ENCODE results near the gene TMPRSS13. TPM values are rescaled to one million over a fixed set of nuclear protein-coding genes. Genes with fewer than 3 reads are reported as not detected.
"Not testable (repeated sequence)": the region's sequence is repeated elsewhere in the genome, so short reads cannot be mapped to it uniquely, and the experiment has no call there.

The TMPRSS13 gene
- polyA plus RNA-seq: 3.6 TPM
- long read RNA-seq, donor 1: 0 reads
- long read RNA-seq, donor 2: 0 reads
- long read RNA-seq, donor 3: 0 reads
- long read RNA-seq, donor 4: 0 reads
- long read RNA-seq, donor 5: 0 reads
- long read RNA-seq, donor 6: 0 reads
- long read RNA-seq, donor 7: 0 reads
- long read RNA-seq, donor 8: 0 reads
- long read RNA-seq, donor 9: 0 reads
- long read RNA-seq, donor 10: 0 reads
- long read RNA-seq, donor 11: 0 reads

DNA sequence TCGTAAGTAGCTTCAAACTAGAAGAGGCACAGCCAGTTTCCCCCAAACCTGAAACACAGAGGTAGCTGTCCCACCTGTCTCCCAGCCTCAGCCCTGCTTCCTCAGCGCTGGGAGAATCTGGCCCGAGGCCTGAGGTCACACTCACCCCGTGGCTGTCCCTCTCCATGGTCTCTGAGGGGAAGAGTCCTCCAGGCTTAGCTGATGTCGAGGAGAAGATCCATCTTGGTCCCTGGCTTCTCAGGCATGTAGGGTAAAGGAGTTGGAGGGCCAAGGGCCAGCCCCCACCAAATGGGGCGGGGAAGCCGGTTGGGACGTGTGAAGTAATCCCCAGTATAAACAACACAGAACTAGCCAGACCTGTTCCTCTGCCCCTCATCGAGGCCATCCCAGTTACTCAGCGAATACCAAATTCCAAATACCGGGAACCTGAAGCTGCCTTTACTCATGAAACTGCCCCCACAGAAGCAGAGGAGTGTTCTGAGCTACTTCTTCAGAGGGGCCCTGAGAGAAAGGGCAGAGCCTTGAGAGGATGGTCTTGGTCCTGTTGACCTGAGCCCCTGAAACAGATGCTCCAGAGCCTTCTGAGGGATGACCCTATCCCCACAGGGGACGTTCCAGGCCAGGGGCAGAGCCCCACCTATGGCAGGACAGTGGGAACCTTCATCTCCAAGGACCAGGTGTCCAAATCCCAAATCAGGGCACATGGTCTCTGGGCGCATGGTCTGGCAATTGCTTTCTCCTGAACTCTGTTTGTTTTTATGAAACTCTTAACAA, at the start of gene TMPRSS13:
TMPRSS13 (minus strand) TSS at position 261 of the 774 bp plus-strand sequence; CDS start at position 166, 95 bp downstream.
- whole genome bisulfite sequencing (ENCODE audit: insufficient coverage, low lambda C conversion rate): no CpG with 5 or more reads among the region's 13 CpGs
- no peak within 1 kb of the TSS for H3K4me3 ChIP-seq (ENCODE audit: low read length)

DNA sequence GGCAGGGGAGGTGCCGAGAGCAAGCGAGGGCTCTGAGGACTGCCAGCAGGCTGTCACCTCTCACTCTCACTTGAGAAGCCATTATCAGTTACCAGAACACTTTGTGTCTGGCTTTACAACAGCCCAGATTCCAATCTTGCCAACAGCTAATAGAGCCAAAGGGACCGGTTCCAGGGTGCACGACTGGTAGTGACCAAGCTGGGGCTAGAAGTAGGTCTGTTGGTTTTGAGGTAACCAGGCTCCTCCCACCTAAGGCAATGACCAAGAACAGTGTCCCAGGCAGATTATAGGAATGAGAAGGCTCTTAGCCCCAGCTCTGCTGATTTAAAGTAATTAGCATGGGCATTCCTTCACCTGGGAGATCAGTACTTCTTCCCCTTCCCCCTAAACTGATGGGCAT, 49.8 kb upstream of the TMPRSS13 start:
- Histone ChIP-seq H3K4me1 (ENCODE audit: control insufficient read depth, insufficient read depth, low read length) (no peaks in the 10 kb centered on the region), H3K27me3 (ENCODE audit: control insufficient read depth, insufficient read depth, low read length) (no peaks in the 10 kb centered on the region), H3K9me3 (ENCODE audit: control insufficient read depth, low read depth, low read length) (no peaks in the 10 kb centered on the region), H3K36me3 (ENCODE audit: control insufficient read depth, insufficient read depth, low read length) (no peaks in the 10 kb centered on the region), H3K4me3 (ENCODE audit: low read length) (no peak overlapping the region), H3K27ac (ENCODE audit: low read length) (no peak overlapping the region)
- DNase-seq: no peak
- no CpG with 5 or more reads among the region's 4 CpGs for WGBS (ENCODE audit: insufficient coverage, low lambda C conversion rate)

More for the DNA sequence above, at the start of gene TMPRSS13:
- peaks cover 23% of the 10 kb centered on the region for H3K4me1 ChIP-seq (ENCODE audit: control insufficient read depth, insufficient read depth, low read length)
- peak in 1 of 2 donors; percentile 55 for DNase-seq
- no peak within 1 kb of the TSS for H3K27ac ChIP-seq (ENCODE audit: low read length)
- peaks cover 3% of the 10 kb centered on the region for H3K27me3 ChIP-seq (ENCODE audit: control insufficient read depth, insufficient read depth, low read length)
- no peaks in the 10 kb centered on the region for H3K9me3 ChIP-seq (ENCODE audit: control insufficient read depth, low read depth, low read length)
- H3K36me3 ChIP-seq (ENCODE audit: control insufficient read depth, insufficient read depth, low read length): no peaks in the 10 kb centered on the region

DNA sequence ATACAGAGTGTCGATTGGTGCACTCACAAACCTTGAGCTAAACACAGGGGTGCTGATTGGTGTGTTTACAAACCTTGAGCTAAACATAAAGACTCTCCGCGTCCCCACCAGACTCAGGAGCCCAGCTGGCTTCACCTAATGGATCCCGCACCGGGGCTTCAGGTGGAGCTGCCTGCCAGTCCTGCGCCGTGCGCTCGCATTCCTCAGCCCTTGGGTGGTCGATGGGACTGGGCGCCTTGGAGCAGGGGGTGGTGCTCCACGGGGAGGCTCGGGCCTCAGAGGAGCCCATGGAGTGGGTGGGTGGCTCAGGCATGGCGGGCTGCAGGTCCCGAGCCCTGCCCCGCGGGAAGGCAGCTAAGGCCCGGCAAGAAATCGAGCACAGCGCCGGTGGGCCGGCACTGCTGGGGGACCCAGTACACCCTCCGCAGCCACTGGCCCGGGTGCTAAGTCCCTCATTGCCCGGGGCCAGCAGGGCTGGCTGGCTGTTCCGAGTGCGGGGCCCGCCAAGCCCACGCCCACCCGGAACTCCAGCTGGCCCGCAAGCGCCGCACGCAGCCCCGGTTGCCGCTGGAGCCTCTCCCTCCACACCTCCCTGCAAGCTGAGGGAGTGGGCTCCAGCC, 49.2 kb upstream of the TMPRSS13 start:
- H3K27ac ChIP-seq (ENCODE audit: low read length); H3K4me1 ChIP-seq (ENCODE audit: control insufficient read depth, insufficient read depth, low read length); H3K4me3 ChIP-seq (ENCODE audit: low read length); H3K9me3 ChIP-seq (ENCODE audit: control insufficient read depth, low read depth, low read length); DNase-seq; H3K36me3 ChIP-seq (ENCODE audit: control insufficient read depth, insufficient read depth, low read length); H3K27me3 ChIP-seq (ENCODE audit: control insufficient read depth, insufficient read depth, low read length): not testable (repeated sequence)
- WGBS (ENCODE audit: insufficient coverage, low lambda C conversion rate): no CpG with 5 or more reads among the region's 36 CpGs

DNA sequence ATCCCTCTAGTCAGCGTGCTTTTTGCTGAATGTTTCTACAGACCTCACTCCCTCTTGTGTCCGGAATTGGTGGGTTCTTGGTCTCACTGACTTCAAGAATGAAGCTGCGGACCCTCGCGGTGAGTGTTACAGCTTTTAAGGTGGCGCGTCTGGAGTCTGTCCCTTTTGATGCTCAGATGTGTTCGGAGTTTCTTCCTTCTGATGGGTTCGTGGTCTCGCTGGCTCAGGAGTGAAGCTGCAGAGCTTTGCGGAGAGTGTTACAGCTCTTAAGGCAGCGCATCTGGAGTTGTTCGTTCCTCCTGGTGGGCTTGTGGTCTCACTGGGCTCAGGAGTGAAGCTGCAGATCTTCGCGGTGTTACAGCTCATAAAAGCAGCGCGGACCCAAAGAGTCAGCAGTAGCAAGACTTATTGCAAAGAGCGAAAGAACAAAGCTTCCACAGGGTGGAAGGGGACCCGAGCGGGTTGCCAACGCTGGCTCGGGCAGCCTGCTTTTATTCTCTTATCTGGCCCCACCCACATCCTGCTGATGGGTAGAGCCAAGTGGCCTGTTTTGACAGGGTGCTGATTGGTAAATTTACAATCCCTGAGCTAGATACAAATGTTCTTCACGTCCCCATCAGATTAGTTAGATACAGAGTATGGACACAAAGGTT, 48.5 kb upstream of the TMPRSS13 start:
- DNase-seq; H3K27me3 ChIP-seq (ENCODE audit: control insufficient read depth, insufficient read depth, low read length); H3K36me3 ChIP-seq (ENCODE audit: control insufficient read depth, insufficient read depth, low read length); H3K27ac ChIP-seq (ENCODE audit: low read length); H3K9me3 ChIP-seq (ENCODE audit: control insufficient read depth, low read depth, low read length); H3K4me3 ChIP-seq (ENCODE audit: low read length); H3K4me1 ChIP-seq (ENCODE audit: control insufficient read depth, insufficient read depth, low read length): not testable (repeated sequence)
- no CpG with 5 or more reads among the region's 23 CpGs for WGBS (ENCODE audit: insufficient coverage, low lambda C conversion rate)

DNA sequence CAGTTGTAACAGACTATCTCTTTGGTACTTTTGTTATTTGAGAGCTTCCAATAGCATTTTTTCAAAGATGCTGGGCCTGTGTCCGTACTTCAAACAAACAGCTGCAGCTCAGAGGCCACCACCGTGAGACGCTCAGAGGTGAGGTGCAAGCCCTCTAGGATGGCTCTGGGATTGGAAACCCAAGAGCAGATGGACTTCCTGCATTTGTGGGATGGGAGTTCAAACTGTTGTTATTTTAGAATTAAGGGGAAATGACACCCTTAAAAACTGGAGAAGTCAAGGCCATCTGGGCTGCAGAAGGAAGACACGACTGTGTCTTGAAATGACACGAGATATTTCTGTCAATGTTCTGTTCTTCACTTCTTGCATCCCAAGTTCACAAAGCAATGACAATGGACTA, 47.8 kb upstream of the TMPRSS13 start:
- Histone ChIP-seq H3K9me3 (ENCODE audit: control insufficient read depth, low read depth, low read length) (no peaks in the 10 kb centered on the region), H3K27me3 (ENCODE audit: control insufficient read depth, insufficient read depth, low read length) (no peaks in the 10 kb centered on the region), H3K27ac (ENCODE audit: low read length) (no peak overlapping the region), H3K36me3 (ENCODE audit: control insufficient read depth, insufficient read depth, low read length) (no peaks in the 10 kb centered on the region), H3K4me1 (ENCODE audit: control insufficient read depth, insufficient read depth, low read length) (peaks cover 9% of the 10 kb centered on the region), H3K4me3 (ENCODE audit: low read length) (no peak overlapping the region)
- DNase-seq: no peak
- no CpG with 5 or more reads among the region's 5 CpGs for WGBS (ENCODE audit: insufficient coverage, low lambda C conversion rate)

DNA sequence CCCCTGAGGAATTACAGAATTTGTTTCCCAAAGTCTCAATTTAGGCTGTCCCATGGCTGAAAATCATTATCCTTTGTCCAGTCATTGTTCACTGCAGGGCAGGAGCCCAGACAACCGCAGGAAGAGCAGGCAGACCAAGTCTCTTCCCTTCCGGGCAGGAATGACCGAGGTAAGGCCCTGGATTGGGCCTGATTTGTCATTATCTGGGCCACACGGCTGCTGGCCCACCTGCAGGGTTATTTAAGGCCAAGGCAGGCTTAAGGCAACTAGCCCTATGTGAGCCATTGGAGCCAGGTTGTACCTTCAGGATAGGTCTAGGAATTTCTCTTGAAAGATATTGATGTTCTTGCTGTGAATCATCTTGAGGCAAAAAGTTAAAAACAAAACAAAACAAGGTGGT, 47.2 kb upstream of the TMPRSS13 start:
- no CpG with 5 or more reads among the region's 4 CpGs for WGBS (ENCODE audit: insufficient coverage, low lambda C conversion rate)
- Histone ChIP-seq H3K36me3 (ENCODE audit: control insufficient read depth, insufficient read depth, low read length) (no peaks in the 10 kb centered on the region), H3K9me3 (ENCODE audit: control insufficient read depth, low read depth, low read length) (no peaks in the 10 kb centered on the region), H3K4me1 (ENCODE audit: control insufficient read depth, insufficient read depth, low read length) (peaks cover 9% of the 10 kb centered on the region), H3K27me3 (ENCODE audit: control insufficient read depth, insufficient read depth, low read length) (no peaks in the 10 kb centered on the region), H3K4me3 (ENCODE audit: low read length) (no peak overlapping the region), H3K27ac (ENCODE audit: low read length) (no peak overlapping the region)
- DNase-seq: no peak

DNA sequence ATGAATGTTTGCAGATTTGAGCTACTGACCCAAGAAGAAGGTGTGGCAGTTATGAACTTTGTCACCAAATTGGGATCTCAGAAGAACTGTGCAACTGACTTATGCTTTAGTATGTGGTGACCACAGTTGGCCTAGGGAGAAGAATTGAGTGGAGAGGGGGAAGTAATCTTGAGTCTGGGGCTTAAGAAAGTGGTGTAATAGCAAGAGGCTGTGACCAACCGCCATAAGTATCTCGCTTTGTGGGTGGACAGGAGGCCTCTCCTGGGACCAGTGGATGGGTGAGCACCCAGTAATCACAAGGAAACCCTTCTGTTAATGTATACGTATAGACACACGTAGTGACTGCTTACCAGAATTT, 44.3 kb upstream of the TMPRSS13 start:
- Histone ChIP-seq H3K27ac (ENCODE audit: low read length) (no peak overlapping the region), H3K9me3 (ENCODE audit: control insufficient read depth, low read depth, low read length) (no peaks in the 10 kb centered on the region), H3K4me1 (ENCODE audit: control insufficient read depth, insufficient read depth, low read length) (peaks cover 9% of the 10 kb centered on the region), H3K4me3 (ENCODE audit: low read length) (no peak overlapping the region), H3K27me3 (ENCODE audit: control insufficient read depth, insufficient read depth, low read length) (no peaks in the 10 kb centered on the region), H3K36me3 (ENCODE audit: control insufficient read depth, insufficient read depth, low read length) (no peaks in the 10 kb centered on the region)
- peak in 1 of 2 donors; percentile 36 for DNase-seq
- 80% methylated on average over 1 of the region's 4 CpGs for WGBS (ENCODE audit: insufficient coverage, low lambda C conversion rate)

DNA sequence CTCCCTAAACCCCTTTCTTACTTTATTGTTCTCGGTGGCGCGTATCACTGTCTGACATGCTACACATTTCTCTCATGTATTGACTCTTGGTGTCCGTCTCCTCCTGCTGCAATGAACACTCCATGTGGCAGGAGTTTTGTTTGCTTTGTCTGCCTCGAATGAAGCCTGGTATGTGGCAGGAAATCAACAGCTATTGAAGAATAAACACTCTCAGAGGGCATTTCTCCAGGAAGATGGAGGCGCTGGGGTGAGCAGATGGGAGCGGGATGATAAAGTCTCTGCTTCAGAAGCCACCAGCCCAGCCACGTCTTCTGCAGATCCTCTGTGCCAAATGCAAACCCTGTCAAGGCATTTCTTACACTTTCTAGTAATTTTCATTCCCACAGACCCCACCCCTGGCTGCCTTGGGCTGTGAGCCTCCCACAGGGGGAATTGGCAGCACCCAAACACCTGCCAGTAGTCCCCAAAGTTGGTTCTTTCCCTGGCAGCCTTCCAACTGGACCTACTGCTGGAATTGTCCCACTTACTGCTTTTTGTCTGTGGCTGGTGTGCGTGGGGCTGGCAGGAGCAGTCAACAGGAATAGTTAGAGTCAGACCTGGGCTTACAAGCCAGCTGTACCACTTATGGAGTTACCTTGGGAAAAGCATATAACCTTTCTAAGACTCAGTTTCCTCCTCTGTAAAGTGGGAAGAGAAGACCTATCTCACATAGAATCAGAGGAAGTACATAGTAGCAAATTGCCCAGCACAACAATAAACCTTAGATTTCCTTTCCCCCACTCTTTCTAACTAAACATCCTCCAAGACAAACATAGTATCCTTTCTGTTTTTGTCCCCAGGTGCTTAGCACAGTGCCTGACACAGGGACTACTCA, 43.7 kb upstream of the TMPRSS13 start:
- Histone ChIP-seq H3K27me3 (ENCODE audit: control insufficient read depth, insufficient read depth, low read length) (no peaks in the 10 kb centered on the region), H3K4me3 (ENCODE audit: low read length) (no peak overlapping the region), H3K4me1 (ENCODE audit: control insufficient read depth, insufficient read depth, low read length) (peaks cover 9% of the 10 kb centered on the region), H3K27ac (ENCODE audit: low read length) (no peak overlapping the region), H3K36me3 (ENCODE audit: control insufficient read depth, insufficient read depth, low read length) (no peaks in the 10 kb centered on the region), H3K9me3 (ENCODE audit: control insufficient read depth, low read depth, low read length) (no peaks in the 10 kb centered on the region)
- no CpG with 5 or more reads among the region's 9 CpGs for WGBS (ENCODE audit: insufficient coverage, low lambda C conversion rate)
- peak in 1 of 2 donors; percentile 41 for DNase-seq

DNA sequence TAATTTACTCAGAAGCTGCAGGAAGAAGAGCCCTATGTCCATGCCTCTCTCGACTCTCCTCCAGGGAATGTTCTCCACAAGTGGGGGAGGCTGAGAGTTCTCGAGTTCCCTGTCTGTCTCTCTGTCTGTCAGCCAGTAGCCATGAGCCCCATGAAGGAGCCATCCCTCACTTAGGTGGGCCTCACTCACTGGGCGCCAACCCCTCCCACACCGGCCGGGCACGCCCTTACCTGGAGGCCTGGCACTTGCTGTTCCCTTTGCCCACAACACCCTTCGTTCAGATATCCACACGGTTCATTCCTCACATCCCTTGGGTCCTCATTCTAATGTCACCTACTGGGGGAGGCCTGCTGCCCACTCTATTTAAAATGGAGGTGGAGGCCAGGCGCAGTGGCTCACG, 42.8 kb upstream of the TMPRSS13 start:
- Histone ChIP-seq H3K27me3 (ENCODE audit: control insufficient read depth, insufficient read depth, low read length) (no peaks in the 10 kb centered on the region), H3K27ac (ENCODE audit: low read length) (no peak overlapping the region), H3K4me3 (ENCODE audit: low read length) (no peak overlapping the region), H3K36me3 (ENCODE audit: control insufficient read depth, insufficient read depth, low read length) (no peaks in the 10 kb centered on the region), H3K4me1 (ENCODE audit: control insufficient read depth, insufficient read depth, low read length) (peaks cover 9% of the 10 kb centered on the region), H3K9me3 (ENCODE audit: control insufficient read depth, low read depth, low read length) (no peaks in the 10 kb centered on the region)
- DNase-seq: no peak
- 100% methylated on average over 2 of the region's 10 CpGs for WGBS (ENCODE audit: insufficient coverage, low lambda C conversion rate)
